H1 (cell line): ENCODE data around the gene AGAP1. TPM values are rescaled to one million over a fixed set of nuclear protein-coding genes. Genes with fewer than 3 reads are reported as not detected.

Experiments used
- CTCF ChIA-PET: fragments of 300-600 bp; sonication (Branson Sonifier 250); formaldehyde crosslinking; loops from one replicate; lab custom pipeline; 2021; ENCODE audit not compliant: partially characterized antibody; lab: Charles Lee
- POLR2A ChIA-PET: fragments of 300-600 bp; sonication (Branson Sonifier 250); formaldehyde crosslinking; loops from one replicate; lab custom pipeline; 2021; ENCODE audit warnings: inconsistent platforms; ENCODE audit not compliant: partially characterized antibody; lab: Charles Lee
- DNase-seq, 2 experiments: peaks; one replicate each; pipeline versions ENCODE4 v3.0.0 to v3.0.0-alpha.2; 2010 to 2022; ENCODE audit warnings: low spot score in 2 of 2, low read depth in 1 of 2, mixed read lengths in 1 of 2
- FAIRE-seq: peaks from 2 replicates; lab custom pipeline; 2011; peaks lifted over from hg19 to GRCh38; lab: Jason Lieb, UNC
- H2AFZ ChIP-seq: 2 replicates; pipeline ENCODE4 v1.8.1; 2012; ENCODE audit warnings: low read length, inconsistent platforms
- H2AK5ac ChIP-seq: 2 replicates; pipeline ENCODE4 v1.6.1; 2013; ENCODE audit warnings: low read depth, low read length
- H2BK120ac ChIP-seq: replicated peaks from 2 replicates; pipeline ENCODE3; 2013; ENCODE audit warnings: low read depth, low read length, inconsistent platforms
- H2BK12ac ChIP-seq: 2 replicates; pipeline ENCODE4 v1.6.1; 2013; ENCODE audit warnings: low read depth, low read length
- H2BK15ac ChIP-seq: 2 replicates; pipeline ENCODE4 v1.6.1; 2013; ENCODE audit warnings: low read length
- H2BK20ac ChIP-seq: 2 replicates; pipeline ENCODE4 v1.6.1; 2013; ENCODE audit warnings: low read length
- H2BK5ac ChIP-seq: 2 replicates; pipeline ENCODE4 v1.6.1; 2013; ENCODE audit warnings: low read depth, low read length
- H3K14ac ChIP-seq: 2 replicates; pipeline ENCODE4 v1.6.1; 2013; ENCODE audit warnings: inconsistent platforms; ENCODE audit not compliant: insufficient read length
- H3K18ac ChIP-seq: 2 replicates; pipeline ENCODE4 v1.6.1; 2013; ENCODE audit warnings: low read length; ENCODE audit errors: extremely low read depth
- H3K23ac ChIP-seq: 2 replicates; pipeline ENCODE4 v1.6.1; 2013; ENCODE audit warnings: inconsistent platforms; ENCODE audit not compliant: insufficient read length
- H3K23me2 ChIP-seq: 2 replicates; pipeline ENCODE4 v1.6.1; 2013; ENCODE audit warnings: low read depth, low read length
- H3K27ac ChIP-seq: 2 replicates; pipeline ENCODE4 v1.6.1; 2011; ENCODE audit warnings: low read depth, low read length, inconsistent platforms
- H3K27me3 ChIP-seq, 4 experiments: replicated peaks in 1 of 4; 1 replicate in 1 of 4; 2 replicates in 3 of 4; pipeline versions ENCODE4 v1.6.1 to v1.8.1; 2011 to 2013; ENCODE audit warnings: low read length in 3 of 4, mild to moderate bottlenecking in 3 of 4, inconsistent platforms in 2 of 4, mixed read lengths in 2 of 4, moderate library complexity in 1 of 4; ENCODE audit not compliant: control insufficient read depth in 3 of 4, insufficient read depth in 3 of 4; ENCODE audit errors: extremely low read depth in 1 of 4
- H3K36me3 ChIP-seq, 4 experiments: 2 replicates each; pipeline versions ENCODE4 v1.6.1 to v1.8.1; 2011 to 2013; ENCODE audit warnings: mild to moderate bottlenecking in 4 of 4, low read length in 3 of 4, moderate library complexity in 2 of 4, control low read depth in 1 of 4, inconsistent platforms in 1 of 4; ENCODE audit not compliant: insufficient read depth in 4 of 4, control insufficient read depth in 2 of 4
- H3K4ac ChIP-seq: replicated peaks from 2 replicates; pipeline ENCODE3; 2013; ENCODE audit warnings: low read length, low read depth, mixed read lengths, inconsistent platforms; ENCODE audit not compliant: insufficient read length
- H3K4me1 ChIP-seq, 4 experiments: replicated peaks in 1 of 4; 1 replicate in 1 of 4; 2 replicates in 3 of 4; pipeline versions ENCODE4 v1.6.1 to v1.8.1; 2011 to 2013; ENCODE audit warnings: low read length in 3 of 4, inconsistent platforms in 2 of 4, mixed read lengths in 1 of 4; ENCODE audit not compliant: insufficient read depth in 4 of 4, control insufficient read depth in 3 of 4
- H3K4me2 ChIP-seq, 2 experiments: 2 replicates each; pipeline versions ENCODE4 v1.6.1 to v1.8.1; 2011 to 2013; ENCODE audit warnings: low read depth in 2 of 2, low read length in 2 of 2, control low read depth in 1 of 2, inconsistent platforms in 1 of 2, mild to moderate bottlenecking in 1 of 2; ENCODE audit not compliant: insufficient read depth in 1 of 2
- H3K4me3 ChIP-seq, 4 experiments: fragments of 200-600, 300-600 bp in 1 of 4; sonication (generic), shearing (Covaris generic), sonication (Bioruptor Twin) in 1 of 4; 2 replicates each; pipeline versions ENCODE4 v1.5.1 to v1.8.1; 2011 to 2016; ENCODE audit warnings: low read length in 4 of 4, low read depth in 3 of 4, control low read depth in 2 of 4, inconsistent platforms in 2 of 4, mild to moderate bottlenecking in 2 of 4, mixed read lengths in 1 of 4, moderate library complexity in 1 of 4; ENCODE audit not compliant: insufficient read depth in 2 of 4; ENCODE audit errors: extremely low read depth in 1 of 4
- H3K56ac ChIP-seq: replicated peaks from 2 replicates; pipeline ENCODE3; 2013; ENCODE audit warnings: low read depth, mild to moderate bottlenecking, mixed read lengths, low read length, inconsistent platforms; ENCODE audit not compliant: insufficient read length
- H3K79me1 ChIP-seq: 2 replicates; pipeline ENCODE4 v1.6.1; 2013; ENCODE audit warnings: low read depth, low read length, control low read depth
- H3K79me2 ChIP-seq, 2 experiments: 2 replicates each; pipeline versions ENCODE4 v1.6.1 to v1.8.1; 2012 to 2013; ENCODE audit warnings: low read length in 2 of 2, mild to moderate bottlenecking in 2 of 2, inconsistent platforms in 1 of 2; ENCODE audit not compliant: insufficient read depth in 2 of 2, control insufficient read depth in 1 of 2
- H3K9ac ChIP-seq, 4 experiments: replicated peaks in 1 of 4; 1 replicate in 1 of 4; 2 replicates in 3 of 4; pipeline versions ENCODE4 v1.6.1 to v1.8.1; 2011 to 2013; ENCODE audit warnings: low read depth in 3 of 4, low read length in 3 of 4, control low read depth in 2 of 4, mild to moderate bottlenecking in 2 of 4, moderate library complexity in 2 of 4, inconsistent platforms in 1 of 4; ENCODE audit errors: extremely low read depth in 1 of 4
- H3K9me3 ChIP-seq, 2 experiments: 2 replicates each; pipeline versions ENCODE4 v1.6.1 to v1.8.1; 2012 to 2013; ENCODE audit warnings: mild to moderate bottlenecking in 2 of 2, moderate library complexity in 2 of 2, control low read depth in 1 of 2, inconsistent platforms in 1 of 2, low read depth in 1 of 2, low read length in 1 of 2, mixed read lengths in 1 of 2; ENCODE audit not compliant: insufficient read depth in 2 of 2
- H4K20me1 ChIP-seq, 2 experiments: replicated peaks in 1 of 2; 2 replicates each; pipeline versions ENCODE3 to v1.8.1; 2011 to 2013; ENCODE audit warnings: inconsistent platforms in 2 of 2, low read length in 2 of 2, mild to moderate bottlenecking in 1 of 2; ENCODE audit not compliant: insufficient read depth in 2 of 2, control insufficient read depth in 1 of 2
- H4K5ac ChIP-seq: 2 replicates; pipeline ENCODE4 v1.6.1; 2013; ENCODE audit warnings: low read length, low read depth, mixed read lengths, inconsistent platforms; ENCODE audit not compliant: insufficient read length
- H4K8ac ChIP-seq: 2 replicates; pipeline ENCODE4 v1.8.0; 2013; ENCODE audit warnings: mild to moderate bottlenecking, moderate library complexity, low read length, inconsistent platforms; ENCODE audit not compliant: insufficient read depth; ENCODE audit errors: extremely low read depth
- H4K91ac ChIP-seq: replicated peaks from 2 replicates; pipeline ENCODE3; 2013; ENCODE audit warnings: low read length, mixed read lengths, inconsistent platforms; ENCODE audit not compliant: insufficient read length
- ATF3 ChIP-seq: IDR thresholded peaks from 2 replicates; pipeline ENCODE4 v1.6.1; 2011; ENCODE audit warnings: low read depth, mild to moderate bottlenecking, low read length; ENCODE audit not compliant: insufficient read depth
- BACH1 ChIP-seq: IDR thresholded peaks from 2 replicates; pipeline ENCODE4 v1.6.1; 2012; ENCODE audit warnings: low read length, improper control_type of control experiment
- CBX5 ChIP-seq: fragments of 300-800, 300-1000 bp; sonication (generic); IDR thresholded peaks from 2 replicates; pipeline ENCODE4 v1.7.1; 2016; ENCODE audit warnings: antibody characterized with exemption, low read length, low read depth
- CEBPB ChIP-seq: IDR thresholded peaks from 2 replicates; pipeline ENCODE4 v1.6.1; 2012; ENCODE audit warnings: low read depth, low read length
- CHD1 ChIP-seq: IDR thresholded peaks from 2 replicates; pipeline ENCODE4 v1.6.1; 2012; ENCODE audit warnings: low read depth, low read length, improper control_type of control experiment
- GABPA ChIP-seq: IDR thresholded peaks from 2 replicates; pipeline ENCODE4 v1.6.1; 2011; ENCODE audit warnings: mild to moderate bottlenecking, low read length, moderate library complexity, borderline replicate concordance; ENCODE audit not compliant: insufficient read depth
- JUN ChIP-seq: IDR thresholded peaks from 2 replicates; pipeline ENCODE4 v1.6.1; 2011; ENCODE audit warnings: low read depth, mild to moderate bottlenecking, improper control_type of control experiment, low read length
- KDM4A ChIP-seq: IDR thresholded peaks from one replicate; pipeline ENCODE4 v1.7.1; 2012; ENCODE audit warnings: low read depth, mild to moderate bottlenecking, moderate library complexity, low read length, inconsistent platforms; ENCODE audit not compliant: severe bottlenecking
- KDM5A ChIP-seq: fragments of 200-600 bp; IDR thresholded peaks from 2 replicates; pipeline ENCODE4 v1.7.1; 2012; ENCODE audit warnings: mild to moderate bottlenecking, low read length, inconsistent platforms, mixed read lengths
- MAX ChIP-seq: IDR thresholded peaks from 2 replicates; pipeline ENCODE4 v1.6.1; 2012; ENCODE audit warnings: inconsistent platforms
- POLR2A ChIP-seq, 2 experiments: IDR thresholded peaks; 1 replicate in 1 of 2; 2 replicates in 1 of 2; pipeline ENCODE4 v1.6.1; 2011; ENCODE audit warnings: low read depth in 2 of 2, low read length in 2 of 2, mild to moderate bottlenecking in 2 of 2; ENCODE audit errors: control extremely low read depth in 1 of 2
- SIRT6 ChIP-seq: IDR thresholded peaks from one replicate; pipeline ENCODE4 v1.7.1; 2012; ENCODE audit warnings: low read length, inconsistent platforms
- SP2 ChIP-seq: IDR thresholded peaks from 2 replicates; pipeline ENCODE4 v1.6.1; 2012; ENCODE audit warnings: mild to moderate bottlenecking, low read length, inconsistent platforms
- TAF7 ChIP-seq: optimal IDR thresholded peaks from 2 replicates; pipeline ENCODE3; 2011; ENCODE audit warnings: low read depth, mild to moderate bottlenecking, inconsistent platforms, low read length, moderate library complexity, borderline replicate concordance
- WGBS, 2 experiments: shearing (Covaris generic) in 1 of 2; methylation state at CpG; one replicate each; pipeline versions ENCODE4 v1.1.6 to v1.1.7; 2013 to 2015; ENCODE audit warnings: low lambda C conversion rate in 2 of 2, mixed read lengths in 2 of 2, inconsistent platforms in 1 of 2, low coverage in 1 of 2, missing lambda C conversion rate in 1 of 2; ENCODE audit not compliant: insufficient replicate concordance in 2 of 2, insufficient coverage in 1 of 2, insufficient read length in 1 of 2; ENCODE audit errors: extremely low coverage in 1 of 2, missing lambda C conversion rate in 1 of 2; 5-methylcytosine and 5-hydroxymethylcytosine counted together
- polyA plus RNA-seq, 7 experiments: library from polyadenylated mRNA; depleted of rRNA in 3 of 7; stranded (reverse) in 5 of 7; unstranded in 2 of 7; fragments of >200 nt in 5 of 7; fragments of 200-250 nt in 2 of 7; gene quantifications; 1 replicate in 5 of 7; 2 replicates in 1 of 7; 4 replicates in 1 of 7; pipeline versions ENCODE4 v1.2.1 to v1.2.3, GENCODE V29; 2011 to 2013; ENCODE audit warnings: missing spikeins in 2 of 7, mixed read lengths in 2 of 7
- total RNA-seq: library from RNA; stranded (reverse); fragmentation: NEBNext Ultra II Directional; extraction: Animal tissue kit (Norgen Biotek cat#: 25700); gene quantifications from 2 replicates; pipeline ENCODE4 v1.2.1, GENCODE V29; 2021

Gene AGAP1
- total and polyA plus RNA-seq, 2 of the 8 experiments (the other 6 are each of a cell fraction or from before 2014, with no cell fraction given) = 18.1 to 39.4 TPM

DNA sequence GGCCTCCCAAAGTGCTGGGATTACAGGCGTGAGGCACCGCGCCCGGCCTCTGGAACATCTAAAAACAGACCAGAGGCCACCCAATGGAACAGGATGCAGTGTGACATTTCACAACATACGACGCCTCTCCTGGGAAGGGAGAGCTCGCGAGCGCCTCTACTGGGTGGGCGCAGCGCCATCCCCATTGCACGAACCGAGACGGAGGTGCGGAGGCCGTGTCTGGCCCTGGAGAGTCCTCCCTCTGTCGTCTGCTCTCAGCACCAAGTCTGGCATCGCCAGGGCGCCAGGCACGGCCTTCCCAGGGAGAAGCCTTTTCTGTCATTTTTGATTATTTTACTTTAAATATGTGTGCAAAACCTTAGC lies 683.7 kb downstream of the AGAP1 start:
- H3K14ac ChIP-seq = no peak overlapping the region
- FAIRE-seq (no peak), DNase-seq (peak in 1 of 2 experiments; percentile 91)
- H2BK12ac ChIP-seq = no peak overlapping the region
- H3K27ac ChIP-seq = no peak overlapping the region
- peak overlapping the region in 1 of 4 experiments; percentile 59; a peak in 3 of 8 replicates for H3K4me3 ChIP-seq
- no peak overlapping the region for H2AFZ ChIP-seq
- no peaks in the 10 kb centered on the region for H3K79me1 ChIP-seq
- H2BK20ac ChIP-seq = no peak overlapping the region
- no peak overlapping the region for H4K5ac ChIP-seq
- no peak overlapping the region for H3K23ac ChIP-seq
- H3K23me2 ChIP-seq = peaks cover 8% of the 10 kb centered on the region; the same call in 1 of the 2 replicates
- peaks cover 11 to 32% (median 18%) of the 10 kb centered on the region in 4 experiments for H3K4me1 ChIP-seq
- peaks cover 47 to 73% (median 64%) of the 10 kb centered on the region in 4 experiments for H3K27me3 ChIP-seq
- H3K4ac ChIP-seq = no peak overlapping the region
- 14% methylated on average over 20 of the region's 20 CpGs; no CpG with 5 or more reads in 1 of the 2 experiments for WGBS, 2 experiments
- peak overlapping the region; percentile 48; the same call in 1 of the 2 replicates for H3K18ac ChIP-seq
- no peak overlapping the region for H3K9ac ChIP-seq
- no peak overlapping the region for H2BK5ac ChIP-seq
- CTCF ChIA-PET = interaction anchor here (0.6 to 9.4 kb wide), 69 partner anchors 9 to 1046 kb away, joined by 3 to 87 read pairs (median 5); partner anchors contain the start of gene GBX2
- POLR2A ChIA-PET = interaction anchor here (0.9 to 1.8 kb wide), 4 partner anchors 9 to 61 kb away, joined by 3 to 7 read pairs (median 6); partner anchors contain the start of gene GBX2
- H3K56ac ChIP-seq = no peak overlapping the region
- H3K36me3 ChIP-seq = peaks cover 0 to 2% (median 0%) of the 10 kb centered on the region in 4 experiments; a peak in 1 of 8 replicates
- H2BK15ac ChIP-seq = no peak overlapping the region
- H2AK5ac ChIP-seq = no peak overlapping the region
- no peak overlapping the region for H4K91ac ChIP-seq
- peaks cover 8 to 14% of the 10 kb centered on the region in 2 experiments for H4K20me1 ChIP-seq
- H3K79me2 ChIP-seq = no peaks in the 10 kb centered on the region
- H3K9me3 ChIP-seq = no peaks in the 10 kb centered on the region
- H3K4me2 ChIP-seq = peak overlapping the region; percentile 64 to 81
- no peak overlapping the region for H2BK120ac ChIP-seq
- no peak overlapping the region for H4K8ac ChIP-seq
- peak; percentile 6 for TF ChIP-seq TAF7
- TF ChIP-seq SP2 = no peak
- no peak for TF ChIP-seq KDM5A
- no peak for TF ChIP-seq KDM4A
- no peak for TF ChIP-seq JUN
- TF ChIP-seq BACH1 = peak; percentile 69; the same call in 1 of the 2 replicates
- 0 out of 2 replicates have a peak, but pooled peaks have one; percentile 43 for TF ChIP-seq MAX
- no peak for TF ChIP-seq CBX5
- TF ChIP-seq ATF3 = no peak
- TF ChIP-seq CEBPB = peak; percentile 79
- no peak for TF ChIP-seq POLR2A (IDR thresholded peaks at IDR 0.05; ENCODE audit: control extremely low read depth in 1 of 2, low read depth in 2 of 2, low read length in 2 of 2)
- TF ChIP-seq SIRT6 = no peak
- TF ChIP-seq GABPA = no peak
- no peak for TF ChIP-seq CHD1
